Iris pigment epithelial cell (primary cell): ENCODE measurements around the gene DTNB.

Experiments
- DNase-seq: peaks from one replicate; pipeline ENCODE4 v3.0.0-alpha.2; 2011; ENCODE audit warnings: low read depth

Gene DTNB

GRCh38 chr2:25454824-25455611 is 218.4 kb downstream of the DTNB start:
- DNase-seq: no peak

GRCh38 chr2:25453199-25453905 is 220.0 kb downstream of the DTNB start:
- DNase-seq: peak; percentile 16

- DNase-seq: no peak
Observed at GRCh38 chr2:25448808-25449207, 224.6 kb downstream of the DTNB start.

- no peak for DNase-seq
Observed at GRCh38 chr2:25447018-25447417, 226.4 kb downstream of the DTNB start.

GRCh38 chr2:25446122-25446521 is 227.3 kb downstream of the DTNB start:
- DNase-seq: no peak

- DNase-seq: no peak
Observed at GRCh38 chr2:25445464-25445863, 227.9 kb downstream of the DTNB start.

- no peak for DNase-seq
Observed at GRCh38 chr2:25444608-25445270, 228.6 kb downstream of the DTNB start.

GRCh38 chr2:25443766-25444165 is 229.6 kb downstream of the DTNB start:
- no peak for DNase-seq

- no peak for DNase-seq
Observed at GRCh38 chr2:25441353-25441752, 232.0 kb downstream of the DTNB start.

- no peak for DNase-seq
Observed at GRCh38 chr2:25438793-25439192, 234.6 kb downstream of the DTNB start.

- DNase-seq: no peak
Observed at GRCh38 chr2:25437881-25438662, 235.3 kb downstream of the DTNB start.

- no peak for DNase-seq
Observed at GRCh38 chr2:25435421-25435820, 238.0 kb downstream of the DTNB start.

- DNase-seq: no peak
Observed at GRCh38 chr2:25431604-25432003, 241.8 kb downstream of the DTNB start.

GRCh38 chr2:25430556-25430955 is 242.8 kb downstream of the DTNB start:
- DNase-seq: no peak

- DNase-seq: no peak
Observed at GRCh38 chr2:25426326-25426725, 247.1 kb downstream of the DTNB start.

GRCh38 chr2:25424426-25425028 is 248.8 kb downstream of the DTNB start:
- no peak for DNase-seq

GRCh38 chr2:25421820-25422411 is 251.5 kb downstream of the DTNB start:
- no peak for DNase-seq

- no peak for DNase-seq
Observed at GRCh38 chr2:25421289-25421688, 252.1 kb downstream of the DTNB start.

- no peak for DNase-seq
Observed at GRCh38 chr2:25420820-25421237, 252.5 kb downstream of the DTNB start.

GRCh38 chr2:25419678-25420242 is 253.6 kb downstream of the DTNB start:
- no peak for DNase-seq
